Prostate gland (tissue), 2 donors: Measurements from ENCODE around the gene SFRP2.

ENCODE experiments used
- CTCF ChIP-seq, 4 experiments: fragments of 200-600 bp in 2 of 4; fragments of 450-650 bp in 2 of 4; sonication (generic) in 2 of 4; IDR thresholded peaks; 1 replicate in 3 of 4; 2 replicates in 1 of 4; pipeline ENCODE4 v1.5.1; 2016 to 2019; ENCODE audit warnings: antibody characterized with exemption in 4 of 4, mild to moderate bottlenecking in 2 of 4, moderate library complexity in 2 of 4
- POLR2A ChIP-seq: fragments of 450-650 bp; IDR thresholded peaks from one replicate; pipeline ENCODE4 v1.6.1; 2016; ENCODE audit warnings: antibody characterized with exemption, mild to moderate bottlenecking

GRCh38 chr4:153773236-153773690 is 15.6 kb downstream of the SFRP2 start:
- TF ChIP-seq CTCF (IDR thresholded peaks at IDR 0.05) (no peak), POLR2A (no peak)
